ENCODE results near the gene AHCYL2.

DNA sequence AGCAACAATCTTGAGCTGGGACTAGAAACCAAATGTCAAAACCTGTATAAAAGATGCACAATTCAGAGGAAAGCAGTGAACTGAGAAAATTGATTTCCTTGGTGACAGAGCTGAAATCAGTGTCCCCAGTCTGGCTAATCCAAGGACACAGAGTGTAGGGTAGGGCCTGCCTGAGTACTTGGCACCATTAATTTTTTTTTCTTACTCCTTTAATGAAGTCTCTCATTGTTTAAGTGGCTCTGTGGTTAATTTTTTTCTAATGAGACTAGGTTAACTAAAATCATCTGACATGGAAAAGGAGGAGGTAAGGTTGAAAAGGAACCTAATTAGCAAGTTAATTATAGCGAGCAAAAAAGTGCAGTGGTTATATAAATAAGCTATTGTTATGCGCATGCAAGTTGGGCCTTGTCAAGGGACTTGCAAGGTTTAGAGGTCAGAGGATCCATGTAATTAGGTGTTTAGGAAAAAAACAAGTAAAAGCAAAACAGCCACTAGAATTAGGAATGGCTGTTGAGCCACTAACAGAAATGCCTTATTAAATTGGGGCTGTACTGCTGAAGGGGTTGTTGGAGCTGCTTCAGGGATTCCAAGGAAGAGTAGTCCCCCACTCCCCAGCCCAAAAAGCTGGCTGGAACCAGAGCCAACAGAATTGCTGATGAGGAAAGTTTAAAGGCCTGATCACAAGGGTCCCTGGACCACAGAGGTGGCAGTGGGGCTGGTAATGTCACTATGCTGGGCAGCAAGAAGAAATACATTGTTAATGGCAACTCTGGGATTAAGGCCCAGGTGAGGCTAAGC, 150.5 kb downstream of the AHCYL2 start:
- TF ChIP-seq, protein P1, sequence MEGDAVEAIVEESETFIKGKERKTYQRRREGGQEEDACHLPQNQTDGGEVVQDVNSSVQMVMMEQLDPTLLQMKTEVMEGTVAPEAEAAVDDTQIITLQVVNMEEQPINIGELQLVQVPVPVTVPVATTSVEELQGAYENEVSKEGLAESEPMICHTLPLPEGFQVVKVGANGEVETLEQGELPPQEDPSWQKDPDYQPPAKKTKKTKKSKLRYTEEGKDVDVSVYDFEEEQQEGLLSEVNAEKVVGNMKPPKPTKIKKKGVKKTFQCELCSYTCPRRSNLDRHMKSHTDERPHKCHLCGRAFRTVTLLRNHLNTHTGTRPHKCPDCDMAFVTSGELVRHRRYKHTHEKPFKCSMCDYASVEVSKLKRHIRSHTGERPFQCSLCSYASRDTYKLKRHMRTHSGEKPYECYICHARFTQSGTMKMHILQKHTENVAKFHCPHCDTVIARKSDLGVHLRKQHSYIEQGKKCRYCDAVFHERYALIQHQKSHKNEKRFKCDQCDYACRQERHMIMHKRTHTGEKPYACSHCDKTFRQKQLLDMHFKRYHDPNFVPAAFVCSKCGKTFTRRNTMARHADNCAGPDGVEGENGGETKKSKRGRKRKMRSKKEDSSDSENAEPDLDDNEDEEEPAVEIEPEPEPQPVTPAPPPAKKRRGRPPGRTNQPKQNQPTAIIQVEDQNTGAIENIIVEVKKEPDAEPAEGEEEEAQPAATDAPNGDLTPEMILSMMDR (IDR thresholded peaks at IDR 0.05): no peak
- TF ChIP-seq EZH2 (IDR thresholded peaks at IDR 0.05) (no peak), EZH2phosphoT487 (IDR thresholded peaks at IDR 0.05) (no peak)
